ENCODE measurements around the gene MYBPHL. TPM values are rescaled to one million over a fixed set of nuclear protein-coding genes. Genes with fewer than 3 reads are reported as not detected.

MYBPHL gene
- total and polyA plus RNA-seq, 2 of the 13 experiments (the other 11 are each of a cell fraction or from before 2014, with no cell fraction given) = 3.7 to 3.8 TPM

DNA sequence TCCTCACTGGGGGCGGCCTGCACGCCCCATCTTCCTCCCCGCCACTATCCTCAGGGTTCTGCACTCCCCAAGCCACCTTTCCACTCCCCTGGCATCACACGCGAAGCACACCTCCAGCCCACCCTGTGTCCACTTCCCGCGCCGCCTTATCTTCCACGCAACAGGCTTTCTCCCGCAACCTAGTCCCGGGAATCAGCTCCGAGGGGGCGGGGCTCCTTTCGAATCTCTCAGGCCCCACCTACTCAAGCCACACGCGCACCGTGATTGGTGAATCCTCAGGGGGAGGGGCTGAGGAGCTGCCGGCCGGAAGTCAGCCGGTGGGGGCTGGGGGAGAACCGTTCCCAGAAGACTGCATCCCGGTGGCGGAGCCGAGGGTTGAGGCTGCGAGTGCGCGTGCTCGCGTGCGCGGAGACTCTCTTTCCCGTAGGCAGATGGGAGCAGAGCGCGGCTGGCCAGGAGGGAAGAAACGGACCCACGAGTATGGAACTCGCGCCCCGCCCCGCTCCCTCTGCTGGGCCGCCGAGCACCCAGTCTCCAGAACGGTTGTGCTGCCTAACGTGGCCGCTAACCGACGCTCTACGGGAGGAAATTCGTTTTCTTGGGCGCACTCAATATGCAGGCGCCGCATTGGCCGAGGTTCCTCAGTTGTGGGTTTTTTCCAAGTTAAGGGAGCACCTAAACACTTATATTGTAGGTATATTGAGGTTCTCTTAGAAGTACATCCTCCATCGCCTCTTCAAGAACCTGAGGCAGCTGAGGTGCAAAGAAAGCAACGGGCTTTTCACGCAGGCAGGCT lies 23.7 kb downstream of the MYBPHL start, which contains the start of gene PSRC1 (continued):
- TF ChIP-seq, protein P1, sequence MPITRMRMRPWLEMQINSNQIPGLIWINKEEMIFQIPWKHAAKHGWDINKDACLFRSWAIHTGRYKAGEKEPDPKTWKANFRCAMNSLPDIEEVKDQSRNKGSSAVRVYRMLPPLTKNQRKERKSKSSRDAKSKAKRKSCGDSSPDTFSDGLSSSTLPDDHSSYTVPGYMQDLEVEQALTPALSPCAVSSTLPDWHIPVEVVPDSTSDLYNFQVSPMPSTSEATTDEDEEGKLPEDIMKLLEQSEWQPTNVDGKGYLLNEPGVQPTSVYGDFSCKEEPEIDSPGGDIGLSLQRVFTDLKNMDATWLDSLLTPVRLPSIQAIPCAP (CRISPR knock-in tag; IDR thresholded peaks at IDR 0.05; ENCODE audit: low read depth) = no peak
- TF ChIP-seq SRSF9 (IDR thresholded peaks at IDR 0.05; ENCODE audit: borderline replicate concordance, insufficient read depth, low read depth, low read length, poor library complexity, severe bottlenecking) (no peak), FOXP1 (IDR thresholded peaks at IDR 0.05) (no peak), FOXP1 (CRISPR knock-in tag; IDR thresholded peaks at IDR 0.05) (no peak; the same call in 1 of the 2 replicates), ZBTB20 (CRISPR knock-in tag; IDR thresholded peaks at IDR 0.05; ENCODE audit: borderline replicate concordance, low read depth) (peak; percentile 37; the same call in 1 of the 2 replicates), ZBTB7B (CRISPR knock-in tag; IDR thresholded peaks at IDR 0.05) (peak; percentile 45; the same call in 1 of the 2 replicates), ZNF678 (CRISPR knock-in tag; IDR thresholded peaks at IDR 0.05) (no peak), ZNF260 (CRISPR knock-in tag; IDR thresholded peaks at IDR 0.05; ENCODE audit: borderline replicate concordance, low read depth) (no peak), ZNF382 (CRISPR knock-in tag; IDR thresholded peaks at IDR 0.05; ENCODE audit: borderline replicate concordance) (no peak), FOXK1 (CRISPR knock-in tag; IDR thresholded peaks at IDR 0.05; ENCODE audit: borderline replicate concordance, low read depth) (no peak), PHF21A (CRISPR knock-in tag; IDR thresholded peaks at IDR 0.05) (peak; percentile 72; the same call in 1 of the 2 replicates), ZBTB42 (CRISPR knock-in tag; IDR thresholded peaks at IDR 0.05) (no peak), POLR2G (IDR thresholded peaks at IDR 0.05; ENCODE audit: low read depth, low read length) (peak; percentile 86), NFE2 (CRISPR knock-in tag; IDR thresholded peaks at IDR 0.05) (no peak), KMT2A (CRISPR knock-in tag; IDR thresholded peaks at IDR 0.05) (peak; percentile 84)
- TF ChIP-seq, protein P2, sequence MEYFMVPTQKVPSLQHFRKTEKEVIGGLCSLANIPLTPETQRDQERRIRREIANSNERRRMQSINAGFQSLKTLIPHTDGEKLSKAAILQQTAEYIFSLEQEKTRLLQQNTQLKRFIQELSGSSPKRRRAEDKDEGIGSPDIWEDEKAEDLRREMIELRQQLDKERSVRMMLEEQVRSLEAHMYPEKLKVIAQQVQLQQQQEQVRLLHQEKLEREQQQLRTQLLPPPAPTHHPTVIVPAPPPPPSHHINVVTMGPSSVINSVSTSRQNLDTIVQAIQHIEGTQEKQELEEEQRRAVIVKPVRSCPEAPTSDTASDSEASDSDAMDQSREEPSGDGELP (IDR thresholded peaks at IDR 0.05; ENCODE audit: borderline replicate concordance, low read depth) = peak; percentile 56; the same call in 1 of the 2 replicates
- TF ChIP-seq, protein P3, sequence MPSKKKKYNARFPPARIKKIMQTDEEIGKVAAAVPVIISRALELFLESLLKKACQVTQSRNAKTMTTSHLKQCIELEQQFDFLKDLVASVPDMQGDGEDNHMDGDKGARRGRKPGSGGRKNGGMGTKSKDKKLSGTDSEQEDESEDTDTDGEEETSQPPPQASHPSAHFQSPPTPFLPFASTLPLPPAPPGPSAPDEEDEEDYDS (CRISPR knock-in tag; IDR thresholded peaks at IDR 0.05) = peak; percentile 84
- TF ChIP-seq, protein P4, sequence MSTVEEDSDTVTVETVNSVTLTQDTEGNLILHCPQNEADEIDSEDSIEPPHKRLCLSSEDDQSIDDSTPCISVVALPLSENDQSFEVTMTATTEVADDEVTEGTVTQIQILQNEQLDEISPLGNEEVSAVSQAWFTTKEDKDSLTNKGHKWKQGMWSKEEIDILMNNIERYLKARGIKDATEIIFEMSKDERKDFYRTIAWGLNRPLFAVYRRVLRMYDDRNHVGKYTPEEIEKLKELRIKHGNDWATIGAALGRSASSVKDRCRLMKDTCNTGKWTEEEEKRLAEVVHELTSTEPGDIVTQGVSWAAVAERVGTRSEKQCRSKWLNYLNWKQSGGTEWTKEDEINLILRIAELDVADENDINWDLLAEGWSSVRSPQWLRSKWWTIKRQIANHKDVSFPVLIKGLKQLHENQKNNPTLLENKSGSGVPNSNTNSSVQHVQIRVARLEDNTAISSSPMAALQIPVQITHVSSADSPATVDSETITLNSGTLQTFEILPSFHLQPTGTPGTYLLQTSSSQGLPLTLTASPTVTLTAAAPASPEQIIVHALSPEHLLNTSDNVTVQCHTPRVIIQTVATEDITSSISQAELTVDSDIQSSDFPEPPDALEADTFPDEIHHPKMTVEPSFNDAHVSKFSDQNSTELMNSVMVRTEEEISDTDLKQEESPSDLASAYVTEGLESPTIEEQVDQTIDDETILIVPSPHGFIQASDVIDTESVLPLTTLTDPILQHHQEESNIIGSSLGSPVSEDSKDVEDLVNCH (CRISPR knock-in tag; IDR thresholded peaks at IDR 0.05) = no peak
- TF ChIP-seq, protein P5, sequence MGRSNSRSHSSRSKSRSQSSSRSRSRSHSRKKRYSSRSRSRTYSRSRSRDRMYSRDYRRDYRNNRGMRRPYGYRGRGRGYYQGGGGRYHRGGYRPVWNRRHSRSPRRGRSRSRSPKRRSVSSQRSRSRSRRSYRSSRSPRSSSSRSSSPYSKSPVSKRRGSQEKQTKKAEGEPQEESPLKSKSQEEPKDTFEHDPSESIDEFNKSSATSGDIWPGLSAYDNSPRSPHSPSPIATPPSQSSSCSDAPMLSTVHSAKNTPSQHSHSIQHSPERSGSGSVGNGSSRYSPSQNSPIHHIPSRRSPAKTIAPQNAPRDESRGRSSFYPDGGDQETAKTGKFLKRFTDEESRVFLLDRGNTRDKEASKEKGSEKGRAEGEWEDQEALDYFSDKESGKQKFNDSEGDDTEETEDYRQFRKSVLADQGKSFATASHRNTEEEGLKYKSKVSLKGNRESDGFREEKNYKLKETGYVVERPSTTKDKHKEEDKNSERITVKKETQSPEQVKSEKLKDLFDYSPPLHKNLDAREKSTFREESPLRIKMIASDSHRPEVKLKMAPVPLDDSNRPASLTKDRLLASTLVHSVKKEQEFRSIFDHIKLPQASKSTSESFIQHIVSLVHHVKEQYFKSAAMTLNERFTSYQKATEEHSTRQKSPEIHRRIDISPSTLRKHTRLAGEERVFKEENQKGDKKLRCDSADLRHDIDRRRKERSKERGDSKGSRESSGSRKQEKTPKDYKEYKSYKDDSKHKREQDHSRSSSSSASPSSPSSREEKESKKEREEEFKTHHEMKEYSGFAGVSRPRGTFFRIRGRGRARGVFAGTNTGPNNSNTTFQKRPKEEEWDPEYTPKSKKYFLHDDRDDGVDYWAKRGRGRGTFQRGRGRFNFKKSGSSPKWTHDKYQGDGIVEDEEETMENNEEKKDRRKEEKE (IDR thresholded peaks at IDR 0.05) = no peak
- TF ChIP-seq, protein P6, sequence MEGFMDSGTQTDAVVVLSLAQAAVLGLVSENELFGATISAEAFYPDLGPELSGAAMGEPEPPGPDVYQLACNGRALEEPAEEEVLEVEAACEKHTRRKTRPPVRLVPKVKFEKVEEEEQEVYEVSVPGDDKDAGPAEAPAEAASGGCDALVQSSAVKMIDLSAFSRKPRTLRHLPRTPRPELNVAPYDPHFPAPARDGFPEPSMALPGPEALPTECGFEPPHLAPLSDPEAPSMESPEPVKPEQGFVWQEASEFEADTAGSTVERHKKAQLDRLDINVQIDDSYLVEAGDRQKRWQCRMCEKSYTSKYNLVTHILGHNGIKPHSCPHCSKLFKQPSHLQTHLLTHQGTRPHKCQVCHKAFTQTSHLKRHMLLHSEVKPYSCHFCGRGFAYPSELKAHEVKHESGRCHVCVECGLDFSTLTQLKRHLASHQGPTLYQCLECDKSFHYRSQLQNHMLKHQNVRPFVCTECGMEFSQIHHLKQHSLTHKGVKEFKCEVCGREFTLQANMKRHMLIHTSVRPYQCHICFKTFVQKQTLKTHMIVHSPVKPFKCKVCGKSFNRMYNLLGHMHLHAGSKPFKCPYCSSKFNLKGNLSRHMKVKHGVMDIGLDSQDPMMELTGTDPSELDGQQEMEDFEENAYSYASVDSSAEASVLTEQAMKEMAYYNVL (CRISPR knock-in tag; IDR thresholded peaks at IDR 0.05; ENCODE audit: borderline replicate concordance) = peak; percentile 19; the same call in 1 of the 2 replicates
